Activated T-helper 17 cell treated with anti-CD3 and anti-CD28 coated beads, Interleukin-2, amount 50 U/mL, for 72 hours (primary cell): ENCODE results near the gene ETF1. TPM values are rescaled to one million over a fixed set of nuclear protein-coding genes. Genes with fewer than 3 reads are reported as not detected.
A peak's percentile ranks its signal among the peaks of the same experiment; 100 is the strongest.

Source experiments
- ATAC-seq: fragments of 150-1000 bp; cut with Tn5 transposase; replicated peaks from 2 replicates; pipeline ENCODE4 v1.10.0; 2021; ENCODE audit warnings: mild to moderate bottlenecking, moderate library complexity
- H3K27ac Mint-ChIP-seq: one replicate; pipeline ENCODE4 v1.8.0; 2022; ENCODE audit warnings: mixed read lengths
- H3K27me3 Mint-ChIP-seq: one replicate; pipeline ENCODE4 v1.8.0; 2022; ENCODE audit warnings: mixed read lengths
- H3K36me3 Mint-ChIP-seq: one replicate; pipeline ENCODE4 v1.8.0; 2022; ENCODE audit warnings: low read depth, mild to moderate bottlenecking, mixed read lengths
- H3K4me1 Mint-ChIP-seq: one replicate; pipeline ENCODE4 v1.8.0; 2022; ENCODE audit warnings: mixed read lengths
- H3K4me3 Mint-ChIP-seq: one replicate; pipeline ENCODE4 v1.8.0; 2022; ENCODE audit warnings: mild to moderate bottlenecking, mixed read lengths
- H3K9me3 Mint-ChIP-seq: one replicate; pipeline ENCODE4 v1.8.0; 2022; ENCODE audit warnings: mixed read lengths
- total RNA-seq, 2 donors: library from RNA; stranded (reverse); gene quantifications; one replicate each; pipeline ENCODE4 v1.2.3, GENCODE V29; 2022

ETF1 gene
- total RNA-seq, 2 donors from 2014 or later = 73.0 to 159 TPM

DNA sequence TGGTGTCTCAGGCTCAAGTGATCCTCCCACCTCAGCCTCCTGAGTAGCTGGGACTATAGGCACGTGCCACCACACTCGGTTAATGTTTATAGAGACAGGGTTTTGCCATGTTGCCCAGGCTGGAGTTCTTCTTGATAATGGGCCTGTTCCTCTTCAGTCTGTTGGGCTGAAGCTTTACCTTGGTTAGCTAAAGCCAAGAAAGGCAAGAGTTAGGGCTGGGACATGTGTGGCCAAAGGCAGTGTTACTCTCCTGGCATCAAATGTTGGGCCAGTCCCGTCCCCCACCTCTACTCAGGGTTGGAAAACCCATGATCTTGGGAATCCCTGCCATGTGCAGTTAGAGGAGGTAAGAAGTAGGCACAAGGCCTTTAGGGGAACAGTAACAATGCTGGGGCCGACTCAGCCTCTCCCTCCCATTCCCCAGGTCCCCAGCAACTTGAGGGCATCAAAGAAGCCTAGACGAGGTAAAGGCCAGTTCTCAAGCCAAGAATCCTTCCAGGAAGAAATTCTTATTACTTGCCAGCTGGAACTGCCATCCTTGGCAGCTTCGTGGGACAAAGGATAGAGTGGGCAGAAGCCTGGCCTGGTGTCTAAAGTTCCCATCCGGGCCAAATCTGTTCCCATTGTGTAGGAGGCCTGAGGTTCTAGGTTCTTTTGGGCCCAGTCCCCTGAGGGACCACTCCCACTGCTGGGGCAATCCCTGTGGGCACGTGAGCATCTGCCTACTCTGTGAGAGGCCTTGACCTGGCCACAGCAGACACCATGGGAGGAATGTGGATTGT, 73.3 kb downstream of the ETF1 start:
- Mint-ChIP-seq H3K9me3 (no peaks in the 10 kb centered on the region), H3K4me1 (peaks cover 22% of the 10 kb centered on the region), H3K4me3 (no peak overlapping the region), H3K27ac (peak overlapping the region; percentile 24), H3K27me3 (no peaks in the 10 kb centered on the region), H3K36me3 (peaks cover 42% of the 10 kb centered on the region)
- no peak for ATAC-seq

GRCh38 chr5:138468966-138469539, 74.0 kb downstream of the ETF1 start:
- Mint-ChIP-seq H3K4me1 (peaks cover 22% of the 10 kb centered on the region), H3K4me3 (peak overlapping the region; percentile 87), H3K27me3 (no peaks in the 10 kb centered on the region), H3K36me3 (peaks cover 42% of the 10 kb centered on the region), H3K9me3 (no peaks in the 10 kb centered on the region), H3K27ac (peak overlapping the region; percentile 72)
- no peak for ATAC-seq

GRCh38 chr5:138468133-138468965, 74.7 kb downstream of the ETF1 start:
- H3K27me3 Mint-ChIP-seq = no peaks in the 10 kb centered on the region
- peaks cover 42% of the 10 kb centered on the region for H3K36me3 Mint-ChIP-seq
- peak overlapping the region; percentile 87 for H3K4me3 Mint-ChIP-seq
- peaks cover 22% of the 10 kb centered on the region for H3K4me1 Mint-ChIP-seq
- H3K27ac Mint-ChIP-seq = peak overlapping the region; percentile 72
- ATAC-seq = no peak
- H3K9me3 Mint-ChIP-seq = no peaks in the 10 kb centered on the region

DNA sequence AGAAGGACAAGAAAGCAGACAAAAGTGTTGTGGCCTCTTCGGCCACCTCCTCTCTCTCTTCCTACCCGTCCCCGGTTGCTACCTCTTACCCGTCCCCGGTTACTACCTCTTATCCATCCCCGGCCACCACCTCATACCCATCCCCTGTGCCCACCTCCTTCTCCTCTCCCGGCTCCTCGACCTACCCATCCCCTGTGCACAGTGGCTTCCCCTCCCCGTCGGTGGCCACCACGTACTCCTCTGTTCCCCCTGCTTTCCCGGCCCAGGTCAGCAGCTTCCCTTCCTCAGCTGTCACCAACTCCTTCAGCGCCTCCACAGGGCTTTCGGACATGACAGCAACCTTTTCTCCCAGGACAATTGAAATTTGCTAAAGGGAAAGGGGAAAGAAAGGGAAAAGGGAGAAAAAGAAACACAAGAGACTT, 75.3 kb downstream of the ETF1 start:
- H3K4me1 Mint-ChIP-seq = peaks cover 22% of the 10 kb centered on the region
- H3K9me3 Mint-ChIP-seq = no peaks in the 10 kb centered on the region
- peak overlapping the region; percentile 87 for H3K4me3 Mint-ChIP-seq
- H3K36me3 Mint-ChIP-seq = peaks cover 42% of the 10 kb centered on the region
- H3K27ac Mint-ChIP-seq = peak overlapping the region; percentile 72
- ATAC-seq = no peak
- H3K27me3 Mint-ChIP-seq = no peaks in the 10 kb centered on the region

- Mint-ChIP-seq H3K9me3 (no peaks in the 10 kb centered on the region), H3K4me1 (peaks cover 22% of the 10 kb centered on the region), H3K27me3 (no peaks in the 10 kb centered on the region), H3K27ac (peak overlapping the region; percentile 72), H3K36me3 (peaks cover 42% of the 10 kb centered on the region), H3K4me3 (peak overlapping the region; percentile 87)
- no peak for ATAC-seq
Measured at GRCh38 chr5:138466900-138467710, 75.9 kb downstream of the ETF1 start.

DNA sequence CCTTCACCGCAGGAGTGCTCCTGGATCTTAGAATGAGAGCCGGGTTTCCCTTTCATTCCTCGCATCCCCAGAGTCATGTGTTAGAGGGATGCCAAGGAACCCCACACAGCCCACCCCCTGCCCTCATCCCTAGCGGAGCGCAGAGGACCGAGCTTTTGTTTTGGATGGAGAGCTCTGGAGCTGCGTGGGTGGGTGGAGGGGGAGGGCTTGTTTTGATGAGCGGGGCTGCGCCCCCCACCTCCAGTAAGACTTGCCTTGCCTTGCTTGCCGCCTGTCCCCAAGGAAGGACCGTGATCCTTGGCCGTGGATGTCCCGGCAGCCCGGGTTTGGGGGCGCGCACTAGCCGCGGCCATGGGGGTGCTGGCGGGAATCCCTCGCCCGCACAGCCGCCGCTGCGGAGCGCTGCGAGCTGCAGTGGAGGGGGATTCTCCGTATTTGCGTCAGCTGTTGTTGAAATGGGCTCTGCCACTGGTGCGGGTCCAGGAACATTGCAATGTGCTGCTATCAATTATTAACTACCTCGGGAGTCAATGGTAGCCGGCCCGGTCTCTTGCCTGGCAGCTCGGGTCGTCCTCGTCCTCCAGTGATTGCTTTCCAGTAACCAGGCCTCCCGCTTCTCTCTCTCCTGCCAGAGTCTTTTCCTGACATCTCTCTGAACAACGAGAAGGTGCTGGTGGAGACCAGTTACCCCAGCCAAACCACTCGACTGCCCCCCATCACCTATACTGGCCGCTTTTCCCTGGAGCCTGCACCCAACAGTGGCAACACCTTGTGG, 76.7 kb downstream of the ETF1 start:
- no peak for ATAC-seq
- Mint-ChIP-seq H3K27me3 (no peaks in the 10 kb centered on the region), H3K4me1 (peaks cover 25% of the 10 kb centered on the region), H3K36me3 (peaks cover 42% of the 10 kb centered on the region), H3K9me3 (no peaks in the 10 kb centered on the region), H3K27ac (peak overlapping the region; percentile 84), H3K4me3 (peak overlapping the region; percentile 87)

GRCh38 chr5:138465261-138466124, 77.5 kb downstream of the ETF1 start, which contains the start of gene EGR1:
TSS of gene EGR1 (plus strand) at chr5:138465479. CDS start at chr5:138465762, 283 bp downstream.
- no peaks in the 10 kb centered on the region for H3K27me3 Mint-ChIP-seq
- H3K36me3 Mint-ChIP-seq = peaks cover 42% of the 10 kb centered on the region
- ATAC-seq = peak; percentile 66
- H3K27ac Mint-ChIP-seq = peak within 1 kb of the TSS; percentile 84
- peaks cover 33% of the 10 kb centered on the region for H3K4me1 Mint-ChIP-seq
- peak within 1 kb of the TSS; percentile 87 for H3K4me3 Mint-ChIP-seq
- no peaks in the 10 kb centered on the region for H3K9me3 Mint-ChIP-seq

DNA sequence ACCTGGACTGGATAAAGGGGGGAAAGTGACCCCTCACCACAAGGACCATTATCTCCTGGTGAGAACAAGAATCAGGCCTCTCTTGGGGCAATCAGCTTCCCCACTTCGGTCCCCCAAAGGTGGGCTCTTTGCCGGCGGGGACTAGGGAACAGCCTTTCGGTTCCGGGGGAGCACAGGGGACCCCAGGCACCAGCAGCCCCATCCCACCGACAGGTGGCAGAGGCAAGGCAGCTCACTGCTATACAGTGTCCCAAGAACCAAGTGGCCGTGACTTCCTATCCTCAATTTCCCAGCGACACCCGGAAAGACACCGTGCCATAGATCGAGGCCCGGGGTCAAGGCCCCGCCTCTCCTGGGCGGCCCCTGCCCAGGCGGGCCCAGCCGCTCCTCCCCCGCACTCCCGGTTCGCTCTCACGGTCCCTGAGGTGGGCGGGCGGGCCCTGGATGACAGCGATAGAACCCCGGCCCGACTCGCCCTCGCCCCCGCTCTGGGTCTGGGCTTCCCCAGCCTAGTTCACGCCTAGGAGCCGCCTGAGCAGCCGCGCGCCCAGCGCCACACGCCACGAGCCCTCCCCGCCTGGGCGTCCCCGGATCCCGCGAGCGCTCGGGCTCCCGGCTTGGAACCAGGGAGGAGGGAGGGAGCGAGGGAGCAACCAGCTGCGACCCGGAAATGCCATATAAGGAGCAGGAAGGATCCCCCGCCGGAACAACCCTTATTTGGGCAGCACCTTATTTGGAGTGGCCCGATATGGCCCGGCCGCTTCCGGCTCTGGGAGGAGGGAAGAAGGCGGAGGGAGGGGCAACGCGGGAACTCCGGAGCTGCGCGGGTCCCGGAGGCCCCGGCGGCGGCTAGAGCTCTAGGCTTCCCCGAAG, 78.4 kb downstream of the ETF1 start:
- Mint-ChIP-seq H3K36me3 (peaks cover 42% of the 10 kb centered on the region), H3K27me3 (no peaks in the 10 kb centered on the region), H3K27ac (peak overlapping the region; percentile 84), H3K9me3 (no peaks in the 10 kb centered on the region), H3K4me3 (peak overlapping the region; percentile 87), H3K4me1 (peaks cover 37% of the 10 kb centered on the region)
- ATAC-seq = peak; percentile 81

DNA sequence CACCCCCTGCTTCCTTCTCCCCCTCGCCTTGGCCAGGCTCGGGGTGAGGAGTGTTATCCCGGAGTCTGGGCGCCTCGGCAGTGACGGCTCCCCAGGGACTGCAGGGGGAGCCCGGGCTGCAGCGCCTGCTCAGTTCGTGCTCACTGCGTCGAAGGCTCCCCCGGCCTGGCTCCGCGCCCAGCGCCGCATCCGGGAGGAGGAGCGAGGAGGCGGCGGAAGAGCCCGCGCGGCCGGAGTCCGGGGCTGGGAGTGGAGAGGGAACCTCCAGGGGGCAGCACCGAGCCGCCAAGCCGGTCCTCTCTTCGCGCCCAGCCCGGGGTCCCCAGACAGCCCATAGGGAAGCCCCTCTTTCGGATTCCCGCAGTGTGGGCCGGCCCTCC, 79.0 kb downstream of the ETF1 start:
- H3K4me1 Mint-ChIP-seq = peaks cover 41% of the 10 kb centered on the region
- H3K9me3 Mint-ChIP-seq = peaks cover 3% of the 10 kb centered on the region
- H3K36me3 Mint-ChIP-seq = peaks cover 42% of the 10 kb centered on the region
- H3K4me3 Mint-ChIP-seq = peak overlapping the region; percentile 87
- H3K27me3 Mint-ChIP-seq = no peaks in the 10 kb centered on the region
- peak; percentile 65 for ATAC-seq
- H3K27ac Mint-ChIP-seq = peak overlapping the region; percentile 84

DNA sequence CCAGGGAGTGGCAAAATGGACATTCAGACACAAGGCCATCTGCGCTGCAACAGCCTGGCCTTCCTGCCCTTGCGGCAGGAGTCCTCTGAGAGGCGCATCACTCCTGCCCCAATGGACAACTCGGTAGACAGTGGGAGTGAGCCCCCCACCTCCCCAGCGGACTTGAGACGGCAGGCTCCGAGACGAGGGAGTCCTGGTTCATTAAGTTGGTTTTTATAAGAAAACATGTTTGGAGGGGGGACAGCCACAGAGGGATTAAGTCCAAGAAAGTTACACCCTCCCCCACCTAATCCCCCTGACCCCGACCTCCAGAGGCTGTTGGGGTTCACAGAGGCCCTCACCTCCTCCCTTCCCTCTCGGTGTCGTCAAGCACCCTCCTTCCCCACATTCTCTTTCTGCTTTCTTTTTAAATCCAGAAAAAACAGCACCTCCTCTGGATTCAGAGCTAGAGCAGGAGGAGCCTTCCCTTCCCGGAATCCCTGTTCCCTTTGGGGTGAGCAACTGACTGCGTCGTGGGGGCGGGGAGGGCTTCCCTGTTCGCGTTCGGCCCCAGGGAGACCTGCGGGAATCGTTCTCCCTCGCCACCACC, 79.5 kb downstream of the ETF1 start:
- H3K27ac Mint-ChIP-seq = peak overlapping the region; percentile 84

GRCh38 chr5:138461343-138462125, 81.5 kb downstream of the ETF1 start:
- no peak for ATAC-seq
- peak overlapping the region; percentile 87 for H3K4me3 Mint-ChIP-seq
- H3K27ac Mint-ChIP-seq = peak overlapping the region; percentile 99
- H3K4me1 Mint-ChIP-seq = peaks cover 29% of the 10 kb centered on the region
- H3K27me3 Mint-ChIP-seq = no peaks in the 10 kb centered on the region
- peaks cover 3% of the 10 kb centered on the region for H3K9me3 Mint-ChIP-seq
- peaks cover 18% of the 10 kb centered on the region for H3K36me3 Mint-ChIP-seq

More for the DNA sequence above, 79.5 kb downstream of the ETF1 start:
- Mint-ChIP-seq H3K9me3 (peaks cover 3% of the 10 kb centered on the region), H3K4me3 (peak overlapping the region; percentile 87), H3K4me1 (peaks cover 43% of the 10 kb centered on the region), H3K36me3 (peaks cover 38% of the 10 kb centered on the region), H3K27me3 (no peaks in the 10 kb centered on the region)
- ATAC-seq = no peak
